Endodermal cell (in vitro differentiated cells): Measurements from ENCODE around the gene CCDC73. TPM values are rescaled to one million over a fixed set of nuclear protein-coding genes. Genes with fewer than 3 reads are reported as not detected.
"Not testable (repeated sequence)": the region's sequence is repeated elsewhere in the genome, so short reads cannot be mapped to it uniquely, and the experiment has no call there.

Experiments
- DNase-seq: peaks from one replicate; pipeline ENCODE4 v3.0.0-alpha.2; 2017
- H3K27ac ChIP-seq: 2 replicates; pipeline ENCODE4 v1.5.1; 2013; ENCODE audit warnings: mild to moderate bottlenecking, low read depth, low read length, moderate library complexity
- H3K27me3 ChIP-seq: 2 replicates; pipeline ENCODE4 v1.6.1; 2013; ENCODE audit warnings: mild to moderate bottlenecking, low read length, moderate library complexity; ENCODE audit not compliant: insufficient read depth, control insufficient read depth, poor library complexity, severe bottlenecking
- H3K36me3 ChIP-seq: 2 replicates; pipeline ENCODE4 v1.7.0; 2013; ENCODE audit warnings: mild to moderate bottlenecking, low read length, moderate library complexity; ENCODE audit not compliant: control insufficient read depth, insufficient read depth
- H3K4me1 ChIP-seq: one replicate; pipeline ENCODE4 v1.7.0; 2013; ENCODE audit warnings: low read length; ENCODE audit not compliant: control insufficient read depth, insufficient read depth
- H3K4me3 ChIP-seq: 2 replicates; pipeline ENCODE4 v1.5.1; 2013; ENCODE audit warnings: mild to moderate bottlenecking, low read length, moderate library complexity
- H3K9ac ChIP-seq: 2 replicates; pipeline ENCODE4 v1.6.1; 2013; ENCODE audit warnings: mild to moderate bottlenecking, low read length, moderate library complexity; ENCODE audit not compliant: poor library complexity, severe bottlenecking; ENCODE audit errors: extremely low read depth
- H3K9me3 ChIP-seq: 2 replicates; pipeline ENCODE4 v1.6.1; 2013; ENCODE audit warnings: mild to moderate bottlenecking, low read length, moderate library complexity; ENCODE audit not compliant: control insufficient read depth
- H3K27ac Mint-ChIP-seq: 2 replicates; pipeline ENCODE4 v1.8.0; 2020; ENCODE audit warnings: mixed read lengths
- H3K27me3 Mint-ChIP-seq: 2 replicates; pipeline ENCODE4 v1.8.0; 2021; ENCODE audit warnings: mild to moderate bottlenecking, mixed read lengths; ENCODE audit not compliant: insufficient read depth
- H3K36me3 Mint-ChIP-seq: 2 replicates; pipeline ENCODE4 v1.8.0; 2020; ENCODE audit warnings: low read depth, mixed read lengths
- H3K4me1 Mint-ChIP-seq: 2 replicates; pipeline ENCODE4 v1.8.0; 2020; ENCODE audit warnings: mixed read lengths
- H3K4me3 Mint-ChIP-seq: 2 replicates; pipeline ENCODE4 v1.8.0; 2020; ENCODE audit warnings: mild to moderate bottlenecking, moderate library complexity, mixed read lengths
- H3K9me3 Mint-ChIP-seq: 2 replicates; pipeline ENCODE4 v1.8.0; 2020; ENCODE audit warnings: mild to moderate bottlenecking, mixed read lengths
- WGBS, 2 experiments: methylation state at CpG; one replicate each; pipeline versions ENCODE4 v1.1.5 to v1.1.7; 2013; ENCODE audit warnings: missing lambda C conversion rate in 2 of 2, mixed read lengths in 1 of 2; ENCODE audit not compliant: insufficient coverage in 1 of 2, insufficient read length in 1 of 2; 5-methylcytosine and 5-hydroxymethylcytosine counted together
- total RNA-seq, 2 donors: library from RNA; stranded (reverse); fragmentation: NEBNext Ultra II Directional in 1 of 2; extraction: Animal tissue kit (Norgen Biotek cat#: 25700) in 1 of 2; gene quantifications; 2 replicates in 1 of 2; 3 replicates in 1 of 2; pipeline ENCODE4 v1.2.1, GENCODE V29; 2021
- TF ChIP-seq, protein P1 (sequence below): fragments of 200-600 bp; sonication (generic); conservative IDR thresholded peaks from 2 replicates; pipeline ENCODE4 v1.5.0; 2021; ENCODE audit warnings: antibody characterized with exemption, mild to moderate bottlenecking

The CCDC73 gene
- total RNA-seq, 2 donors from 2014 or later: not detected

GRCh38 chr11:32723332-32723731 is 71.1 kb downstream of the CCDC73 start:
- H3K27me3 ChIP-seq: no peaks in the 10 kb centered on the region
- Mint-ChIP-seq H3K27me3 (no peaks in the 10 kb centered on the region), H3K9me3 (no peaks in the 10 kb centered on the region), H3K27ac (no peak overlapping the region), H3K36me3 (no peaks in the 10 kb centered on the region), H3K4me1 (no peaks in the 10 kb centered on the region), H3K4me3 (no peak overlapping the region)
- no peak for DNase-seq
- 82 to 100% methylated on average over 1 to 3 of the region's 3 CpGs for WGBS, 2 experiments
- H3K9ac ChIP-seq: no peak overlapping the region
- no peak overlapping the region for H3K27ac ChIP-seq
- no peaks in the 10 kb centered on the region for H3K4me1 ChIP-seq
- TF ChIP-seq, protein P1, sequence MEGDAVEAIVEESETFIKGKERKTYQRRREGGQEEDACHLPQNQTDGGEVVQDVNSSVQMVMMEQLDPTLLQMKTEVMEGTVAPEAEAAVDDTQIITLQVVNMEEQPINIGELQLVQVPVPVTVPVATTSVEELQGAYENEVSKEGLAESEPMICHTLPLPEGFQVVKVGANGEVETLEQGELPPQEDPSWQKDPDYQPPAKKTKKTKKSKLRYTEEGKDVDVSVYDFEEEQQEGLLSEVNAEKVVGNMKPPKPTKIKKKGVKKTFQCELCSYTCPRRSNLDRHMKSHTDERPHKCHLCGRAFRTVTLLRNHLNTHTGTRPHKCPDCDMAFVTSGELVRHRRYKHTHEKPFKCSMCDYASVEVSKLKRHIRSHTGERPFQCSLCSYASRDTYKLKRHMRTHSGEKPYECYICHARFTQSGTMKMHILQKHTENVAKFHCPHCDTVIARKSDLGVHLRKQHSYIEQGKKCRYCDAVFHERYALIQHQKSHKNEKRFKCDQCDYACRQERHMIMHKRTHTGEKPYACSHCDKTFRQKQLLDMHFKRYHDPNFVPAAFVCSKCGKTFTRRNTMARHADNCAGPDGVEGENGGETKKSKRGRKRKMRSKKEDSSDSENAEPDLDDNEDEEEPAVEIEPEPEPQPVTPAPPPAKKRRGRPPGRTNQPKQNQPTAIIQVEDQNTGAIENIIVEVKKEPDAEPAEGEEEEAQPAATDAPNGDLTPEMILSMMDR: no peak
- no peaks in the 10 kb centered on the region for H3K36me3 ChIP-seq
- no peaks in the 10 kb centered on the region for H3K9me3 ChIP-seq
- H3K4me3 ChIP-seq: no peak overlapping the region

DNA sequence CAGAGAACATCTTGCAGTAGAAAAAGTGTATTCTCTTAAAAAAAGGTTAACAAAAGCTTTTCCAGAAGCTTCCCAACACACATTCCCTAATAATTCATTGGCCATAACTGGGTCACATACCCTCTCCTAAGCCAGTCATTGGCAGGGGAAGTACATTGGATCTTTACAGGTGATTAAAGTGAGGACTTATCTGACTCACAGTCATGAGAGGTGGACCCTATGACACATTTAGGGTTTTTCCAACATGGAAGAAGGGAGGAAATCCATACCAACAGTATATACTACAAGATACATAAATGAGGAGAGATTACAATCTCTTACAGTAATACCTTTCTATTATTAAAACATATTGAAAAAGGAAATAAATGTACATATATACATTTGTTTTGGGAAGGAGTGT is 72.2 kb downstream of the CCDC73 start:
- H3K4me1 Mint-ChIP-seq: no peaks in the 10 kb centered on the region
- no peaks in the 10 kb centered on the region for H3K9me3 ChIP-seq
- H3K9me3 Mint-ChIP-seq: no peaks in the 10 kb centered on the region
- no peaks in the 10 kb centered on the region for H3K4me1 ChIP-seq
- H3K27ac ChIP-seq: no peak overlapping the region
- no peak overlapping the region for H3K27ac Mint-ChIP-seq
- no peak overlapping the region for H3K4me3 ChIP-seq
- no peaks in the 10 kb centered on the region for H3K36me3 Mint-ChIP-seq
- H3K27me3 Mint-ChIP-seq: no peaks in the 10 kb centered on the region
- H3K27me3 ChIP-seq: no peaks in the 10 kb centered on the region
- no peaks in the 10 kb centered on the region for H3K36me3 ChIP-seq
- TF ChIP-seq, protein P1: no peak
- no peak for DNase-seq
- H3K4me3 Mint-ChIP-seq: no peak overlapping the region
- no peak overlapping the region for H3K9ac ChIP-seq

DNA sequence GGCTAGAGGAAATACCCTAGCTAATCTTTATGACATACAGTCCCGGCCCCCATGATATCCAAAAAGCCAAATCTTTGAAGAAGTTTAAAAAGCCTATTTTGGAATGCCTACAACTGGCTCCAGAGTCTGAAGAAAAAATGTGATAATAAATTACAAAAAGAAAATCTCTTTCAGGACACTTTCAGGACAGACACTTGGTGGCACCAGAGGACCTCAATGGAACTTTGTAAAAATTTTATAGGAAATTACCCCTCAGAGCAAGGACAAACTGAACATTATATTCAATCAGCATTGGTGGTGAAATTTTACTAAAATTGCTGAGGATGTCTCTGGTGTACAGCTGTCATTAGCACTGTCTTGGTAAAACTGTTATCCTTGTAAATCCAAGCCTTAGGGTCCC is 81.0 kb downstream of the CCDC73 start:
- H3K27me3 ChIP-seq: no peaks in the 10 kb centered on the region
- H3K36me3 ChIP-seq: no peaks in the 10 kb centered on the region
- Mint-ChIP-seq H3K27ac (no peak overlapping the region), H3K36me3 (no peaks in the 10 kb centered on the region), H3K9me3 (no peaks in the 10 kb centered on the region), H3K4me3 (no peak overlapping the region), H3K27me3 (peaks cover under 1% of the 10 kb centered on the region), H3K4me1 (no peaks in the 10 kb centered on the region)
- H3K9me3 ChIP-seq: no peaks in the 10 kb centered on the region
- H3K4me3 ChIP-seq: no peak overlapping the region
- no peak for DNase-seq
- H3K9ac ChIP-seq: no peak overlapping the region
- no peaks in the 10 kb centered on the region for H3K4me1 ChIP-seq
- WGBS, 2 experiments: 60 to 67% methylated on average over 1 of the region's 1 CpG
- H3K27ac ChIP-seq: no peak overlapping the region
- TF ChIP-seq, protein P1: peak; percentile 66

DNA sequence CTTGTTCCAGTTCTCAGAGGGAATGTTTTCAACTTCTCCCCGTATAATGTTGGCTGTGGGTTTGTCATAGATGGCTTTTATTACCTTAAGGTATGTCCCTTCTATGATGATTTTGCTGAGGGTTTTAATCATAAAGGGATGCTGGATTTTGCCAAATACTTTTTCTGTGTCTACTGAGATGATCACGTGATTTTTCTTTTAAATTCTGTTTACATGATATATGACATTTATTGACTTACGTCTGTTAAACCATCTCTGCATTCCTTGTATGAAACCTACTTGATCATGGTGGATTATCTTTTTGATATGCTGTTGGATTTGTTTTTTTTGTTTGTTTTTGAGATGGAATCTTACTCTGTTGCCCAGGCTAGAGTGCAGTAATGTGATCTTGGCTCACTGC is 85.5 kb downstream of the CCDC73 start:
- H3K27me3 Mint-ChIP-seq, H3K4me1 Mint-ChIP-seq, H3K9me3 ChIP-seq, H3K27ac ChIP-seq, H3K4me1 ChIP-seq, H3K27me3 ChIP-seq, H3K4me3 ChIP-seq, DNase-seq, H3K4me3 Mint-ChIP-seq, H3K9ac ChIP-seq, H3K36me3 ChIP-seq, H3K27ac Mint-ChIP-seq, H3K9me3 Mint-ChIP-seq, H3K36me3 Mint-ChIP-seq: not testable (repeated sequence)
- WGBS, 2 experiments: 90% methylated on average over 3 of the region's 3 CpGs; no CpG with 5 or more reads in 1 of the 2 experiments
